Inferior parietal cortex (tissue), 1 donor: Measurements from ENCODE around the gene UQCC2.

Source experiments
- DNase-seq: peaks from one replicate; pipeline ENCODE4 v3.0.0-alpha.2; 2016; ENCODE audit errors: extremely low spot score

Gene UQCC2

GRCh38 chr6:33707771-33708170 is 3.7 kb downstream of the UQCC2 start:
- no peak for DNase-seq

DNA sequence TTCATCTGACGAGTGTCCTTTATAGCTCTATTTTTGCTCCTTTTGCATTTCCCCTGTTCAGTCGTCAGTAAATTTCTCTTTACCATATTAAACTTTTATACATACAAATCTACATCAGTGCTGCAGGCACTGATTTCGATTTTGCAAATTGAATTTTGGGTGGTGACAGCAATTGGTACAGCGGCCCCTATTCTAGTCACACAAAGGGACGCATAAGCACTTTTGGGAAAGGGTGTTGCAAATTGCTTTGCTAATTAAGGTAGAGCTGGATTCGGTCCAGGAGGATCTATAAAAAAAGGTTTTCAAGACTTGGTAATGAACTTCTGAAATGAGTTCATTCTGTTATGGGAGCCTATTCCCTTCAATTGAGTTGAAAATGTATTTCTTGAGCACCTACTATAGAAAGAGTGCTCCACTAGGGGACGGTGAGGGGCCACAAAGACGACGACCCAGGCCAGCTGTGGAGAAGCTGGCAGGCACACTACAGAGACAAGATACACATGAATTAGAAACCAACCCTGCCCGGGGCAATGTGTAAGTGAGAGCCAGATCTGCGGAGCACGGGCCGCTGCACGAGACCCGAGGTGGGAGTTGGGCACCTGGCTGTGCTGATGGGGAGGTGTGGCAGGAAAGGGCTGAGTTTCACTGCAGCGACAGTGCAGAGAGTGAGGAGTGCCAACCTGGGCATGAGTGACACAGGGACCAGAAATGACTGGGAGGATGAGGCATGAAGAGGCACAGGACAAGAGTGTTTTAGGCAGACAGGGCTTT is 5.4 kb downstream of the UQCC2 start:
- DNase-seq = no peak

GRCh38 chr6:33705268-33705885 is 6.1 kb downstream of the UQCC2 start:
- DNase-seq = no peak

- no peak for DNase-seq
These were observed 7.1 kb downstream of the UQCC2 start for GRCh38 chr6:33704215-33705066.

- no peak for DNase-seq
These were observed 9.0 kb downstream of the UQCC2 start for GRCh38 chr6:33702345-33702977.

DNA sequence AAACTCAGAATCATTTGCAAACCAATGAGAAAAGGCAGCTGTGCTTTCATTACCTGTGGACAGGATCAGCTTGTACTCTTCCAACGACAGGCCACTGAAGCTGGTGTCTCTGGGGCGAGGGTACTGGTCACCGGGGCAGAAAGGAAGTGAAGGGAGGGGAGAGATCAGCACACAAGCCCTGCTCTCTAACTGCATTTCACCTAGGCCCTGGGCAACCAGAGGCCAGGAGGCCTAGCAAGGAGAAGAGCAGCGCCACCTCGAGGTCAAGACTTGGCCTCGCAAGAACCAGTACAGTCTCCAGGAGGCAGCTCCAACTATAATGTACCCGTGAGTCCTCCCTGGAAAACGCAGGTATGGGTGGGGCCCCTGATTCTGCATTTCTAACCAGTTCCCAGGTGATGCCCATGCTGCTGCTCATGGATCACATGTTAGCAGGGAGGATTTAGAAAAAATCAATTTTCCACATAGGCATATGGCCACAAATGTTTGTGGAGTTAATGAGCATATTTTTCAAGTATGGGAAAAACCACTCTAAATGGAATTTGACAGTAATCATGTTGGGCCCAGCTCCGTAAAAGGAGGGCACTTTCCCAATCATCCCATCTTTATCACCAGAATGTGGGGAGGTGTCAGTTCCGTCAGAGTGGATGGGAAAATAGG is 11.0 kb downstream of the UQCC2 start:
- peak; percentile 62 for DNase-seq

GRCh38 chr6:33699739-33700138 is 11.8 kb downstream of the UQCC2 start:
- DNase-seq = no peak

- no peak for DNase-seq
These were observed 12.4 kb downstream of the UQCC2 start for GRCh38 chr6:33699131-33699530.

GRCh38 chr6:33698494-33698893 is 13.0 kb downstream of the UQCC2 start:
- DNase-seq = no peak

- DNase-seq = no peak
These were observed 13.7 kb downstream of the UQCC2 start for GRCh38 chr6:33697845-33698244.

GRCh38 chr6:33696548-33697518 is 14.7 kb downstream of the UQCC2 start:
- DNase-seq = no peak

DNA sequence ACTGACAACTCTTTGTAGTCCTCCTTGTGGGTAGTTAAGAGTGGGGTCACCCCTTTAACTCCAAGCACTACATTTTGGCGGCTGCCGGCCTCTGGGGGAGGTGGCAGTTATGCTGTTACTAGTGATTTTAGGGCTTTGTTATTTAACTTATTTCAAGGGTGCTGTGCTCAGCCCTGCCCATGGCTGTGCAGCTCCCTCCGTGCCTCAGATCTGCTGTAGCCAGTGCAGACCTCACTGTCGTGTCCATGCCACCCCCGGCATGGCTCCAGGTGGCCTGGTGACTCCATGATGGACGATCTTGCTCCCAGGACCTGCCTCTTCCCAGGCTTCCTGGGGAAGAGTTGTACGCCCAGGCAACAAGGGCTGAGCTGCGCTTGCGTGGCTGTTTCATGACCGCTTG is 15.4 kb downstream of the UQCC2 start:
- DNase-seq = no peak

- DNase-seq = no peak
These were observed 16.0 kb downstream of the UQCC2 start for GRCh38 chr6:33695451-33695887.

GRCh38 chr6:33694977-33695376 is 16.5 kb downstream of the UQCC2 start:
- DNase-seq = no peak

DNA sequence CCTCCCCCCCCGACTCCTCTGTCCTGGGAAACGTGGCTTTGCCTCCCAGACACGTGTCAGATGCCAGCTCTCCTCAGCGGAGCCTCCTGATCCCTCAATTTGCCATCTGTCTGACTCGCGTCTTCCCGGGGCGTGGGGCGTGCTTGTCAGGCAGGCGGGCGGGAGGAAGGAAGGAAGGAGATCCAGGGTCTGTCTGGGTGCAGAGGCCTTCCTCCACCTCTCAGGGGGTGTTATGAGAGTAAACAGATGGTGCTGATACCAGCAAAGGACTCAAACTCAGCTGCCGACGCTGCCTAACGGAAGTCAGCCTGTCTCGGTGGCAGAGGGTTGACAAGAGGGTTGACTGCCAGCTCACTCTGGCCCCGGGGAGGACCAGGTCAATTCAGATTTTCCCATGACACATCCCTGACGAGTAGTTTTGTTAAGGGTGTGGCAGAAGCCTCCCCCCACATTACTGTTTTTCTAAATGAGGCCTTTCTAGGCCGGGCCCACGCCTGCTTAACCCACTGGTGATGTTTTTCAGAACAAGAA is 17.0 kb downstream of the UQCC2 start:
- no peak for DNase-seq

GRCh38 chr6:33693186-33694105 is 18.1 kb downstream of the UQCC2 start:
- no peak for DNase-seq

DNA sequence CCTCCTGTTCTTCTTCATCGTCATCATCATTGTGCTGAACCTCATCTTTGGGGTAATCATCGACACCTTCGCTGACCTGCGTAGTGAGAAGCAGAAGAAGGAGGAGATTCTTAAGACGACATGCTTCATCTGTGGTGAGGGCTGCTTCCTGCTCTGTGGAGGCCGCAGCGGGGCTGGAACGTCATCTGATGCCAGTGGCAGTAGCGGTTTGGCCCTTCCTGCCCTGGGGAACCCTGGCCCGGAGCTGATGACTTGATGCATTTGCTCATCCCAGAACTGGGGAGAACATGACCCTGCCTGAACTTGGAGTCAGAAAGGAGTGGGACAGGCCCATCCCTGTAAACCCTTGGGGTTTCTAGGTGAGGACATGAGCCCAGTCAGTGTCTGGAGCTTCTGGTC is 18.7 kb downstream of the UQCC2 start:
- no peak for DNase-seq

- no peak for DNase-seq
These were observed 19.3 kb downstream of the UQCC2 start for GRCh38 chr6:33692078-33692759.
